HG03135 (cell line): Measurements from ENCODE around the gene GPAM.
"Not testable (repeated sequence)": the region's sequence is repeated elsewhere in the genome, so short reads cannot be mapped to it uniquely, and the experiment has no call there.

Experiments used
- ATAC-seq: cut with Tn5 transposase; IDR thresholded peaks from one replicate; pipeline ENCODE4 v1.9.1; 2021; ENCODE audit warnings: mild to moderate bottlenecking, moderate library complexity; ENCODE audit not compliant: unreplicated experiment

The GPAM gene, protein sequence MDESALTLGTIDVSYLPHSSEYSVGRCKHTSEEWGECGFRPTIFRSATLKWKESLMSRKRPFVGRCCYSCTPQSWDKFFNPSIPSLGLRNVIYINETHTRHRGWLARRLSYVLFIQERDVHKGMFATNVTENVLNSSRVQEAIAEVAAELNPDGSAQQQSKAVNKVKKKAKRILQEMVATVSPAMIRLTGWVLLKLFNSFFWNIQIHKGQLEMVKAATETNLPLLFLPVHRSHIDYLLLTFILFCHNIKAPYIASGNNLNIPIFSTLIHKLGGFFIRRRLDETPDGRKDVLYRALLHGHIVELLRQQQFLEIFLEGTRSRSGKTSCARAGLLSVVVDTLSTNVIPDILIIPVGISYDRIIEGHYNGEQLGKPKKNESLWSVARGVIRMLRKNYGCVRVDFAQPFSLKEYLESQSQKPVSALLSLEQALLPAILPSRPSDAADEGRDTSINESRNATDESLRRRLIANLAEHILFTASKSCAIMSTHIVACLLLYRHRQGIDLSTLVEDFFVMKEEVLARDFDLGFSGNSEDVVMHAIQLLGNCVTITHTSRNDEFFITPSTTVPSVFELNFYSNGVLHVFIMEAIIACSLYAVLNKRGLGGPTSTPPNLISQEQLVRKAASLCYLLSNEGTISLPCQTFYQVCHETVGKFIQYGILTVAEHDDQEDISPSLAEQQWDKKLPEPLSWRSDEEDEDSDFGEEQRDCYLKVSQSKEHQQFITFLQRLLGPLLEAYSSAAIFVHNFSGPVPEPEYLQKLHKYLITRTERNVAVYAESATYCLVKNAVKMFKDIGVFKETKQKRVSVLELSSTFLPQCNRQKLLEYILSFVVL

DNA sequence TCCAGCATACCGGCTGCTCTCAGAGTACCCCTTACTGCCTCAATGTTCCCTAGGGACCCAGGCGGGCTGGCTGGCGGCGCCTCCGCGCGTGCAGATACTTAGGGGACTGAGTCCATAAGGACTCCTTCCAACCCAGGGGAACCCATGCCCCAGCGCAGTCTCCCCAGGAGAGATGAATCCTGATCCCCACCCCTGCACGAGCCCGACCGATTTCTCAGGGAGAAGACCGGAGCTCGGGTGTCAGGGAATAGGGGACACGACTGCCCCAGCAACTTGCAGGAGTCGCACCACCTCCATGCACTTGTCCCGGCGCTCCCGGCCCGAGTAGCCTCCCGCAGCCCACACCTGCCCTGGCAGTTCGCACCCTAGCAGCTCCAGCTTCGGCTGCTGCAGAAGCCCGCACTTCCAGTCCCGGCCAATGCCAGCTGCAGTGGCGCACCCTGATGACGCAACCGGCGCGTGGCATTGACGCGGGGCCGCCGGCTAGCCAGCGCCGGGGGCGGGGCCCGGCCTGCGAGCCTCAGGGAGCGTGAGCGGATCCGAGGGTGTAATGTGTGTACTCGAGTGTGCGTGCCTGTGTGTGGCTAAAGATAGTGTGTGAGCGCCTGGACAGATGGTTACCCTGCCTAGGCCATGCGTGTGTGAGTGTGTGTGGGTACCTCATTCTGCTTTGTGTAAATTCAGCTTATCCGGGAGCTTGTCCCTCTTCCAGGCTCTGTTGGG, at the start of gene GPAM:
GPAM (minus strand) TSS at position 437 of the 723 bp plus-strand sequence. CDS start 1,981 bp downstream, outside the sequence.
- ATAC-seq, result peak; percentile 91

DNA sequence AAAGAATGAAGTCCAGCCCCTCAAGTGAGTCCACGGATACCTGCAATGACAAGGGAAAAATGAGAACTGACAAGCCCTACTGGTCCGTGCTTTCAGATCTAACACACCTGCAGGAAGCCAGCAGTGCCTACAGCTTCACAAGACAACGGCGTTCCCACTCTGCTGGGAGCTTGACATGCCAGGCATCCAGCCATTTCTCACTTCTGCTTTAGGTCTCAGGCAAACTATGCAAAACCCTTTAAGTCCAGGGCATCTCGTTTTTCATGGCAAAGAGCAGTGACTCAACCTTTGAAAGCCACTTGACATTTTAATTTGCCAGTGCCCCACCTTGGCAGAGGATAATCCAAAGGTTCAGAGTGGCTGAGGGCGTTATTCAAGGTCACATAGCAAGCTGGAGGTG, 49.1 kb upstream of the GPAM start:
- ATAC-seq, result no peak

DNA sequence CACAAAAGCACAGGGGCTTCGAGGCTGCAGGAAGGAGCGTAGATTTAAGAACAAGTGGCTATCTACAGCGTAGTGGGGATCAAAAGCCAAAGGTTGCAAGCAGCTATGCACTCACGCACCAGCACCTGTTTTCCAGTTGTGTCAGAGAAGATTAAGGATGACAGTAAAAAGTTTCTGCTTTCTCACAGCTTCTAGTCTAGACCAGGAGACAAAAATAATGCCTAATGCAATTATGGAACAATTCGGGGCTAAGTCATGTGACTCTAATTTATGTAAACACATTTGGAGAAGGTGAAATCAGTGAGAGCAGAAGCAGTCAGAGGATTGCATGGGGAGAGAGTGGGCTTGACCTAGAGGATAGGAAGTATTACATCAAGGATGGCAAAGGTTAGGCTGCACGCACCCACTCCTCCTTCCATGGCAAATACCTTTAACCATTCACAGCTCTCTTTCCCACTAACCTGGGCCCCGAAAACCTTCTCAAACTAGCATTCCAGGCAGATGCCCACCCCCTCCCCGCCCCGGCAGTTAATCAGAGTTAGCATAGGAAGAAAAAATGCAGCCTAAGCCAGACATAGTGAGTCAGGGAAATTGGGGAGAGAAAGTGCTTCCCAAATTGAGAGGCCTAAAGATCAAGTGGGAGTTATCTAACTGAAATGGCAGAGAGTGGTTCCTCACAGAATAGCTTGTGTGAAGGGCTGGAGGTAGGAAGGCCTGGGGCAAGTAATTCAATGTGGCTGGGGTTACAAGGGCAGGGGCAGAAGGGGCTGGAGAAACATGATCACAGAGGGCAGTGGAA, 48.2 kb upstream of the GPAM start:
- ATAC-seq, result no peak

DNA sequence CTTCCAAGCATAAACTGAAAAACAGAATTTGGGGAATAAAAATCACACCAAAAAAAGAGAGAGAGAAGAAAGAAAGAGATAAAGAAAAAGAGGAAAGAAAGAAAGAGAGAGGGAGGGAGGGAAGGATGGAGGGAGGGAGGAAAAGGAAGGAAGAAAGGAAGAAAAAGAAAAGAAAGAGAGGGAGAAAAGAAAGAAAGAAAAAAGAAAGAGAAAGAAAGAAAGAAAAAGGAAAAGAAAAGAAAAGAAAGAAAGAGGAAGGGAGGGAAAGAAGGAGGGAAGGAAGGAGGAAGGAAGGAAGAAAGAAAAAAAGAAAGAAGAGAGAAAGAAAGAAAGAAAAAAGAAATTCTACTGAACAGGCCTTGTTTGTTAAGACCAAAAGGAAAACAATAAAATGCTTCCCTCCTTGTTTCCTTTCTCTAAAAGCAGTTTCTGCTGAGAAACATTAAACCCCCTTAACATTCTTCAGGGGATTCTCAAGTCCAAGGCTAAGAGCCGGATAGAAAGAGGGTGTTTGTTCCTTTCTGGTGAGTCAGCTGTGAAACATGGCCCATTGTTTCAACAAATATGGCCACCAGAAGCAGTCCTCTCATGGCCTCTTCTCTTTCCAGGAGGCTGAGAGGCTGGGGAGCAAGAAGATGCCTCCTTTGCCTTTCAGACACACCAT, 46.9 kb upstream of the GPAM start:
- no peak for ATAC-seq

DNA sequence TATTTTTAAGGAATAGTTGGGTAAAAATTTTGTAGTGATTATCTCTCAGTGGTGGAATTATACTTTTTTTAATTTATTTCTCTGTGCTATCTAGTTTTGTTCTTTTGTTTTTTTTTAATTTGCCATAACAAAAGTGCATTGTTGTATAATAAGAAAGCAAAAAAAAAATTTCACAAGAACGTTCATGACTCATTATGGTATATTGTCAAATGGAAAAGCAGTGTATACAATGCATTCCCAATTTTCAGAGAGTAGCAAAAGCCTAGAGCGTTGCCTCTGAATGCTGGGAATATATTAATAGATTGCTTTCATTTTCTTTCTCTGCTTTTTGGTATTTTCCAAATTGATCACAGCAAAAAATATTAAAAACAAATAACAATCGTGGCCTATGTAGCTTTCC, 46.3 kb upstream of the GPAM start:
- no peak for ATAC-seq

DNA sequence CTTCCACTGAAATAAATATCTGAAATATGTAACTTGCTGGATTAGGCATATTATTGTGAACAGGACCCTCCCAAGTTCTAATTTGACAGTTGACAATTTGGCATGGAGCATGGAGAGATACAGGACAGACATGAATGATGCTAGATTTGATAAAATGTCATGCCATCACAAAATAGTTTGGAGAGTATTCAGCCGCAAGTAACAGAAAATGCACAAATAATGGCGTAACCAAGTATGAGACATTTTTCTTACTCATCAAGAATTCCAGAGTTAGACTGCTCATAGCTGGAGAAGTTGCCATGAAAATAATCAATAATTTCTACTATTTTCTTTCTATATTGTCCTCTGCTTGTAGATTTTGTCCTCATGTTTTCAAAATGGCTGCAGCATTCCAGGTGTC, 45.5 kb upstream of the GPAM start:
- ATAC-seq, result no peak

DNA sequence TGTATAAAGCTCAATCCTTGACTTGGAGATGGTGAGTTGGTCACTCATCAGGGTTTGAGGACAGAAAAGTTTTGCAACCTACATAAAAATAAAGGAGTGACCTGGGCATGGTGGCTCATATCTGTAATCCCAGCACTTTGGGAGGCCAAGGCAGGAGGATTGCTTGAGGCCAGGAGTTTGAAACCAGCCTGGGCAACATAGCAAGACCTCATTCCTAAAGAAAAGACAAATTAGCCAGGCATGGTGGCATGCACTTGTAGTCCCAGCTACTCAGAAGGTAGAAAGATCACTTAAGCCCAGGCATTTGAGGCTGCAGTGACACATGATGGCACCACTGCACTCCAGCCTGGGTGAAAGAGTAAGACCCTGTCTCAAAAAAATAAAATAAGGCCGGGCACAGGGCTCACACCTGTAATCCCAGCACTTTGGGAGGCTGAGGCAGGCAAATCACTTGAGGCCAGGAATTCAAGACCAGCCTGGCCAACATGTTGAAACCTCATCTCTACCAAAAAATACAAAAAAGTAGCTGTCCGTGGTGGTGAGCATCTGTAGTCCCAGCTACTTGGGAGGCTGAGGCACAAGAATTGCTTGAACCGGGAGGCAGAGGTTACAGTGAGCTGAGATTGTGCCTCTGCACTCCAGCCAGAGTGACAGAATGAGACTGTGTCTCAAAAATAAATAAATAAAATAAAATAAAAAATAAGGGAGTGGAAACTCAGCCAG, 45.0 kb upstream of the GPAM start:
- ATAC-seq, result not testable (repeated sequence)

DNA sequence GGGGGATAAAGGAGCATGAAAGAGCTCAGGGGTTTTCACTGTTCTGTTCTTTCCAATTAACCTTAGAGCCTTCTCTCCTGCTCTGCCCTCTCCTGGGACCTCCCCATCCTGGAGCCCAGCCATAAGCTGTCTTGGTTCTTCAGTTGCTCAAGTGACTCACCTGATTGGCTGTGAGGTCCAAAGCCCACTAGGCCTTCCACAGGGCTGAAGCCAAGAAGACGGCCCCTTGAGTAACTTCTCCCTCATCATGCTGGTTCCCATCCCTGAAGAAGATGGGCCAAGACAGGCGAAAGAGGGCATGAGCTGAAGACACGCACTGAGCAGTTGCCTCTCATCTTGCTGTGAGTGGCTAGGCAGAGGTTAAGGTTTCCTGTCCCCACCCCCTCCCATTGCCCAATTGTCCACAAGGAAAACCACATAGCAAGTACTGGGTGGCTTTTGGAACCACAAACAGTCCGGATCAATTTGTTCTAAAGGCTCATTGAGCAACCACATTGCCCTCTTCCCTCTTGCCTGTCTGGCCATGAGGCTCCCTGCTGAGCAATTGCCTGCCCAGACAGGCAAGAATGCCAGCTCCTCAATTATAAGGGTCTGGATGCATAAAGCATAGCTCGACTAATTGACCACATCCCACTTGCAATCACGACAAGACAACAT, 43.9 kb upstream of the GPAM start:
- ATAC-seq, result no peak

DNA sequence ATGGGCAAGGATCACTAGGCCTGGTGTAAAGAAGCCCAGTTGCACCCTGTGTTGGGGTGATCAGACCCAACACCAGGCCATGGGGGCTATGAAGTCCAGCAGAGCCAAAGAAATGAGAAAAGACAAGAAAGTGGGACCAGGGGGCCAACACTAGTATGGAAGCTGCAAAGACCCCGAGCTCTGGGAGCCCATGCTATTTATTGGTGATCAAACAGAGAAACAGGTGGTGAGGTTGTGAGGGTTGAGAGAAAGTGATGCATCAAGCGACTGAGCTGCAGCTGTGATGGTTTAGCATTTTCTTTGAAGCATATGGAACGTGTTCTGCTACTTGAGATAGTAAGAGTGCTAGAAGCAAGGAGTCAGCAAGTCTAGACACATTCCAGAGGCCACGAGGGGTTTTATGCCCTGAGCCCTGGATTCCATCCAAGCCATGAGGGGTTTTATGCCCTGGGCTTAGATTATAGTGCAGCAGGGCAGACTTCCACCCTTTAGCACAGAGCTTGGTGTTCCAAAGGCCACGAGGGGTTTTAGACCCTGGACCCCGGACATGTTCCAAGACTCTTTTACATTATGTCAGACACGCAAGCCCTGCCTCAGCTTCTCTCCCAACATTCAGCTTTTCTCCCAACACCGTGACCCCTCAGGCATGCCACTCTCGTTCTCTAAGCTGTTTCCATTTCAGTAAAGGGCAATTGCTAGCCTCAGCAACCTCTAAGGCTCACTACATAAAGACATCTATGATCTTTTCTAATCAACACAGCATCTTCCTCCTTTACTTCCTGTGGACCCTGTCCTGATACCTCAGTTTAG, 43.1 kb upstream of the GPAM start:
- no peak for ATAC-seq

DNA sequence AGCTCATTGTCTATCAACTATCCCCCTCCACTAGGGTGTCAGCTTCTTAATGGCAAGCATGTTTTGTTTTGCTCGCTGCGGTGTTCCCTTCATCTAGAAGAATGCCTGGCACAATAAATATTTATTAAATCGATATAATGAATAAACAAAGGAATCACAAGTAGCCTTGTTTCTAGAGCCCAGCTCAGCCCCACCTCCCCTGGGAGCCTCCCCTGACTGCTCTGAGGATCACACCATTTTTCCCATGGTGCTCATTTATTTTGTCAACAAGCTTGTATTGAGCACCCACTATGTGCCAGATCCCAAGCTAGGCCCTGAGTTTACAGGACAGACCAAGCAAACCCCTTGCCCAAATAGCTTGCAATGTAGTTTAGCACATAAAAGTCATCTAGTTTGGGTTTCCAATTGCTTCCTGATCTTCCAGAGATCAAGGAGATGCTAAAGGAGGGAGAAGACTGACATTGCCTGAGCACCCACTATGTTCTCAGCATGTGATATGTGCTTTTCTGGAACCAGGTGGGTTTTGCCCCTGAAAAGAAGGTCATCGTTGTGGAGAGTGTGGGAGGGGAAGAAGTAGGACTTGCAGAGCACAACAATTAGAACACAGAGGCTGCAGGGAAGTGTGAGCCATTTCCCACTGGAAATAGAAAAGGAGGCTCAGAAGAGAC, 42.3 kb upstream of the GPAM start:
- no peak for ATAC-seq

DNA sequence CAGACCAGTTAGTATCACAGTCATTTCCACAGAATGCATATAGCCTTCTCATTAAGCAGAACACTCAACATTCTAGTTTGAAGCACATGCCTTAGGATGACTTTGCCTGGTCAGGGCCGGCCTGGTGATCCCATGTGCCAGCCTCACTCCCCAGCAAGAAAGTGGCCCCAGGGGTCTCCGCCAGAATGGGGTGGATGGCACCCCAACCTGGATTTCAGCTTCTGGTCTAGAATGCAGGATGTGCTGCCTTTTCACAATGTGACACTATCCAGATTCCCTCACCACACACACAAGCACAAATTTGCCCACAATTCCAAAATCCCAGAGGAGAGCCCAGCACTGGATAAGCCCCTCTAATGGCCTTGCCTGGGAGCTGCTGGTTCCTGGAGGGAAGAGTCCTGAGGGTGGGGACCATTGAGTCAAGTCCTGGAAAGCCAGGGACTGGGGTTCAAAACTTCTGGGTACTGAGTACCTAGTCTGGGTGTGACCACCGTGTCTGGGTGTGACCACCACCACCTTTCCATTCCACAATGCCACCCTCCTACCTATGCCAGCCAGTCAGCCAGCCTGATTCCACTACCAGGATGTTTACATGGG, 41.5 kb upstream of the GPAM start:
- no peak for ATAC-seq

DNA sequence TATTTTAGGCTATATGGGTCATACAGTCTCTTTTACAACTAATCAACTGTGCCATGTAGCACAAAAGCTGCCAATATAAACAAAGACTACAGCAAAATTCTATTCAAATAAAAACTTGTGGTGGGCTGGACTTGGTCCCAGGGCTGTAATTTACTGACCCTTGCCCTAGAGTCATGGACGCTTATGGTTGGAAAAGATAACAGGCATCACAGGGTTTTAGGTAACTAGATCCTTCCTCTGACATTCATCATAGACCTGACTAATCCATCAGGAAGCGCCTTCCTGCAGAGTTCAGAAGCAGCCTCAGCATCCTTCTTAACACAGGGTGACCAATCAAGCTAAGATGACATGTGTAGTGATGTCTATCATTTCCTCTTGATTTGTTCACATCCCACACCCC, 40.2 kb upstream of the GPAM start:
- ATAC-seq, result no peak

DNA sequence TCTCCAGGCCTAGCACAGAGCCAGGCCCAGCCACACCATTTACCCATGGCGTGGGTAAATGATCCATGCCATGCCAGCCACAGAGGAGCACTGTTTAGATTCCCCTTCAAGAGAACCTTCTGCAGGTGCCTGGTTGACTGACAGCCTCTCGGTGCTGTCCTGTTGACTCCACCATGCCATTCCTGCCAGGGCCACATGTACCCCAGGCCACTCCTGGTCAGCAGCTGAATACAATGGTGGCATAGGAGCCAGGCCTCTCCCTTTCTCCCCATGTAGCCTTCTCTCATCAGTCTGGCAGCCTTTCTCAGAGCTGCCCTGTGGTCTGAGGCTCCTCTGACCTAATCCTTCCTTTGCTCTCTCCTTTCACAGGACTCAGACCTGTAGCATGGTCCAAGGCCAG, 39.2 kb upstream of the GPAM start:
- no peak for ATAC-seq

DNA sequence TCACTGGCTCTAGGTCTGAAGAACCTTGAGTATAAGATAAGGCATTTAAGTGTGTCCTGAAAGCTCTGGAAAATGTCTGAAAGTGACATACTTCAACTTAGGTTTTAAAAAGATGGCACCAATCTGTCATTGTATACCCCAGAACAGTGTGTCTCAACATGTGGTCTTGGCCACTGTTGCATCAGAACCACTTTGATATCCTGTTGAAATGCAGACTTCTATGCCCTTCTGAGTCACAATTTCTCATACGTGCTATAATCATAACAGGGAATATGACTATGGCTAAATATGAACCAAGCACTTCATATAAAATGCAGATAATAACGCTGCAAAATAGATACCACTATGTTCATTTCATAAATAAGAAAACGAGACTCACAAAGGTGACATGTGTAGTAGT, 38.0 kb upstream of the GPAM start:
- ATAC-seq, result no peak

DNA sequence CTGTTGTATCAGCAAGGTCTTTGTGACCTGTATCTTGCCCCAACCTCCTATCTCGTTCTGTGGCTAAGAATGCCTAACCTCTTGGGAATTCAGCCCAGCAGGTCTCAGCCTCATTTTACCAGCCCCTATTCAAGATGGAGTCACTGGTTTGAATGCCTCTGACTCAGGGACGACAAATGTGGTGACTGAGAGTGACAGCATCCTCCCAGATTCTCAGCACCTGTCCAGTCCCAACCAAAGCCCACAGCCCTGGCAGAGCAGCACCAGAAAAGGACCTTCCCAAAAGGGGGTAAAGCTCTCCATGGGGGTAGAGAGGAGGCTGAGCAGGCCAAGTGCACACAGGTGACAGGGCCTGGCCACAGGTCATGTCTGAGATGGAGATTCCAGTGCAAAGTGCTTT, 35.4 kb upstream of the GPAM start:
- no peak for ATAC-seq

DNA sequence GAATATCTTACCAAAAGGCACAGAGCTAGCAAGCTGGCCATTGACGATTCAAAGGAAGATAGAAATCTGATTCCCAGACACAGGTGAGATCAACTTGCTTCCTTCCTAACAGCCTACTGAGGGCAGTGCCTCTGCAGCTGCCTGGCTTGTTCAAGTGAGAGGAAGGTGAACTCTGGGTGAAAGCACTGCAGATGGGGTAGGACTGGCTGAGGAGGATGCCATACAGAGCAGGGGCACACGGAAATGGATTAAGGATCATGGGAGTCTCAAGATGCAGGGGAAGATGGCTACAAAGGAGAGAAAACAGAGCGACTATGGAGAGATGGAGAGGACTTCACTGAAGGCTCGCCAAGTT, 34.4 kb upstream of the GPAM start:
- no peak for ATAC-seq

DNA sequence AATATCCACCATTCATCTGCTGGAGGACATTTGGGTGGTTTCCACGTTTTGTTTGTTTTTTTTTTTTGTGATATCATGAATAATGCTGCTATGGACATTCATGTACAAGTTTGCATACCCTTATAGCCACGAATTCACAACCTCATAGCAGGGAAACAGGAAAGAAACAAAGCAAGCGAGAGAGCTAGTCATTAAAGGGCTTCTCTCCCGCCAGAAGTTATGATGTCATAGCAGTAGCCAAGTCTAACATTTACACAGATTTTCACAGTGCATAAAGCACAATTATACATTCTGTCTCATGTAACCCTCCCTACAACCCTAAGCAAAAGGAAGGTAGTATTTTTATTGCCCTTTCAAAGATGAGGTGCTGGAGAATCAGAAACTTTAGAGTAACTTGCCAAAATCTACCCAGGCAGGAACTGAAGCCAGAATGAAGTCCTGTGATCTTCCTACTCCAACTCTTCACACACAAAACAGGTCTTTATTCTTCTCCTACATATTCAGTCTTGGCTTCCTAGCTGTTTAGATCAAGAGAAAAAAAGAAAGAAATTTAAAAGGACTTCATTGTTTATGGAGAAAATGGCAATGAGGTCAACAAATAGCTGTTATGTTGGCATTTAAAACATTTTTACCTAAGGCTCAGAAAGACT, 33.9 kb upstream of the GPAM start:
- no peak for ATAC-seq
